ENCODE data around the gene MAML1.

MAML1 gene

DNA sequence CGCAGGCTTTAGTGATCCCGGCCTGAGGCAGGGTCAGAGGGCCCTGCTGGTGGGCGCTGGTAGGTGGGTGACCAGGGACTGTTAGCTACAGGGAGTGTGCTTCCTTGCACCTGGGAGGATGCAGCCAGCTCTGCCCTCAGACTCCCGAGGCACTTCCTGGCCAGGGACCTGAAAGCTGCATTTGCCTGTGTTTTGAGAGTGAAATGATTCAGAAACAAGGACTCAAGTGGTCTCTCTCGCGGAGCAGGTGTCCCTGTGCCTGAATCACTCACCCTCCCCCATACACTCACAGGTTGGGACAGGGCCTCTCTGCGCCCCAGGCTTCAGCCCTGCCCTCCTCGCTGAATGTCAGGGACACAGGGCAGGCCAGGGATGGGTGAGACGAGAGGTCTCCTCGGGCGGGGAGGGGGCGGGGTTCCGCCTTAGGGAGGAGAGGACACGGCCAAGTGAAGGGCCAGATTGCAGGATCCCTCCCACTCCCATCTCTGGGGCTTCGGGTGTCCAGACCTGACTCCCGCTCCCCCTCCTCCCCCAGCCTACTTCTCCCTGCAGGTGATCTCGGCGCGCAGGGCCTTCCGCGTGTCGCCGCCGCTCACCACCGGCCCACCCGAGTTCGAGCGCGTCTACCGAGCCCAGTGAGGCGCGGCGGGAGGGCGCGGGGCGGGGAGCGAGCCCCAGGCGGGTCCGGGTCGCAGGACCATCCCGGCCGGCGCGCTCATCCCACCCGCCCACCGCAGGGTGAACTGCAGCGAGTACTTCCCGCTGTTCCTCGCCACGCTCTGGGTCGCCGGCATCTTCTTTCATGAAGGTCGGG lies 62.6 kb downstream of the MAML1 start:
- no peak for TF ChIP-seq CTCF (IDR thresholded peaks at IDR 0.05; ENCODE audit: low read depth, low read length)
- Histone ChIP-seq H3K27me3 (no peaks in the 10 kb centered on the region), H3K36me3 (peaks cover 9% of the 10 kb centered on the region), H3K4me3 (ENCODE audit: low read depth, low read length) (peak overlapping the region; percentile 63), H3K4me1 (no peaks in the 10 kb centered on the region), H3K9me3 (no peaks in the 10 kb centered on the region)
- DNase-seq = no peak

- peaks cover 9% of the 10 kb centered on the region for H3K36me3 ChIP-seq
- TF ChIP-seq CTCF (IDR thresholded peaks at IDR 0.05; ENCODE audit: low read depth, low read length) = peak; percentile 41
These were observed 63.5 kb downstream of the MAML1 start for GRCh38 chr5:179795863-179796833.

DNA sequence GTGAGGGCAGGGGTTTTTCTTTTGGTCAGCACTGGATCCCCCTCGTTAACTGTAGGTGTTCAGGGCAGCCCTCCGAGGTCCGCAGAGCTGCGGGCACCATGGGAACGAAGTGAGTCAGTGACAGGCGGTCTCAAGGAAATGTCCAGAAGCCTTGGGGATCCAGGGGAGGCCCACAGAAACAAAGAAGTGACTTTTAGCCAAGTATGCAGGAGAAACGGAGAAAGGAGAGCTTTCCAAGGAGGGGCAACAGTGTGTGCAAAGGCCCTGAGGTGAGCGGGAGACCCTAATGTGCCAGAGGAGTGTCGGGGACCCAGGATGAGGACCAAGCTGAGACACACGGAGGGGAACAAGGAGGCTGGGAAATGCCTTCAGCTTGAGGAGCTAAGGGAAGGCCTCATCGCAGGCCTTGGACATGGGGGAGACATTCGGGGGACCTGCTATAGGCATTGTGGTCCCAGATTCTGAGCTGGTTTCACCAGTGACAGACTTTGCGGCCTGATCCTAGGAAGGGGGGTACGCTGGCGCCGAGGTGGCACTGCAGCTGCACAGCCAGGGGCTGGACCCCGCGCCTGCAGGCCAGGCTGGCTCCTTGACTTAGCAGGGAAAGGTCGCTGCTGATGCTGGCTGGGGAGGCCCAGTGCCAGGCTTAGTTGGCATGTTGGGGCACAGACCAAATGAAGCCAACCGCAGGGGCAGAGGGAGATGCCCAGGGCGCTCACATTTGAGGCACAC lies 64.4 kb downstream of the MAML1 start:
- Histone ChIP-seq H3K9me3 (no peaks in the 10 kb centered on the region), H3K36me3 (peaks cover 11% of the 10 kb centered on the region), H3K4me1 (no peaks in the 10 kb centered on the region), H3K27me3 (no peaks in the 10 kb centered on the region), H3K4me3 (ENCODE audit: low read depth, low read length) (no peak overlapping the region)
- TF ChIP-seq CTCF (IDR thresholded peaks at IDR 0.05; ENCODE audit: low read depth, low read length) = no peak
- no peak for DNase-seq

More at GRCh38 chr5:179795863-179796833, 63.5 kb downstream of the MAML1 start:
- DNase-seq = peak; percentile 87
- Histone ChIP-seq H3K9me3 (no peaks in the 10 kb centered on the region), H3K4me1 (no peaks in the 10 kb centered on the region), H3K27me3 (no peaks in the 10 kb centered on the region), H3K4me3 (ENCODE audit: low read depth, low read length) (peak overlapping the region; percentile 63)

DNA sequence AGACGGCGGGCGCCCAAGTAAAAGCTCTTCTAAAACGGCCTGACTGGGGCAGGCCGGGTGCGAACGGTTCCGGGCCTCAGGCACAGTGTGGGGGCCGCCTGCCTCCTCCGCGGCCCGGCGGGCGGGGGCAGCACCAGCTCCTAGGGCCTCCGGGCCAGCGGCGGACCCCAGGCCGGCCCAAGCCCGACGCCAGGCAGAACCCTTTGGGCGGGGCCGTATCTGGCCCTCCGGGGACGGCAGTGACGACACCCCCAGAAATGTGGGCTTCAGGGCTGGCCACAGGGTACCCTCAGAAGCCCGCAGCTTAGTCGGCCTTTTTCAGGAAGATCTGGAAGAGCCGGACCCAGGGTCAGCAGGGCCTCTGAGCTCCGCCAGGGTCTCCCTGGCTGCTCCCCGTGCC lies 65.1 kb downstream of the MAML1 start:
- Histone ChIP-seq H3K4me1 (no peaks in the 10 kb centered on the region), H3K27me3 (no peaks in the 10 kb centered on the region), H3K9me3 (no peaks in the 10 kb centered on the region), H3K36me3 (peaks cover 11% of the 10 kb centered on the region), H3K4me3 (ENCODE audit: low read depth, low read length) (no peak overlapping the region)
- DNase-seq = no peak
- no peak for TF ChIP-seq CTCF (IDR thresholded peaks at IDR 0.05; ENCODE audit: low read depth, low read length)

GRCh38 chr5:179798144-179798770 lies 65.6 kb downstream of the MAML1 start:
- DNase-seq = no peak
- TF ChIP-seq CTCF (IDR thresholded peaks at IDR 0.05; ENCODE audit: low read depth, low read length) = no peak
- Histone ChIP-seq H3K36me3 (peaks cover 11% of the 10 kb centered on the region), H3K9me3 (no peaks in the 10 kb centered on the region), H3K27me3 (no peaks in the 10 kb centered on the region), H3K4me3 (ENCODE audit: low read depth, low read length) (no peak overlapping the region), H3K4me1 (no peaks in the 10 kb centered on the region)

Data from BE2C (cell line).